Fibroblast of pulmonary artery (primary cell): ENCODE measurements around the gene FANCC.
A peak's percentile ranks its signal among the peaks of the same experiment; 100 is the strongest.

Experiments used
- DNase-seq: peaks from one replicate; pipeline ENCODE4 v3.0.0-alpha.2; 2010; ENCODE audit warnings: low read depth
- H3K4me3 ChIP-seq: replicated peaks from 2 replicates; pipeline ENCODE4 v1.5.1; 2011; ENCODE audit warnings: low read depth, mild to moderate bottlenecking, control low read depth, low read length, moderate library complexity
- CTCF ChIP-seq: IDR thresholded peaks from 2 replicates; pipeline ENCODE4 v1.5.1; 2011; ENCODE audit warnings: mild to moderate bottlenecking, control low read depth, low read length, inconsistent platforms; ENCODE audit errors: missing control alignments

The FANCC gene

GRCh38 chr9:95264954-95265615, 52.4 kb downstream of the FANCC start:
- peak; percentile 57 for TF ChIP-seq CTCF
- no peak overlapping the region for H3K4me3 ChIP-seq
- DNase-seq: peak; percentile 53

GRCh38 chr9:95261890-95262289, 55.6 kb downstream of the FANCC start:
- DNase-seq: peak; percentile 48
- TF ChIP-seq CTCF: no peak
- H3K4me3 ChIP-seq: no peak overlapping the region

DNA sequence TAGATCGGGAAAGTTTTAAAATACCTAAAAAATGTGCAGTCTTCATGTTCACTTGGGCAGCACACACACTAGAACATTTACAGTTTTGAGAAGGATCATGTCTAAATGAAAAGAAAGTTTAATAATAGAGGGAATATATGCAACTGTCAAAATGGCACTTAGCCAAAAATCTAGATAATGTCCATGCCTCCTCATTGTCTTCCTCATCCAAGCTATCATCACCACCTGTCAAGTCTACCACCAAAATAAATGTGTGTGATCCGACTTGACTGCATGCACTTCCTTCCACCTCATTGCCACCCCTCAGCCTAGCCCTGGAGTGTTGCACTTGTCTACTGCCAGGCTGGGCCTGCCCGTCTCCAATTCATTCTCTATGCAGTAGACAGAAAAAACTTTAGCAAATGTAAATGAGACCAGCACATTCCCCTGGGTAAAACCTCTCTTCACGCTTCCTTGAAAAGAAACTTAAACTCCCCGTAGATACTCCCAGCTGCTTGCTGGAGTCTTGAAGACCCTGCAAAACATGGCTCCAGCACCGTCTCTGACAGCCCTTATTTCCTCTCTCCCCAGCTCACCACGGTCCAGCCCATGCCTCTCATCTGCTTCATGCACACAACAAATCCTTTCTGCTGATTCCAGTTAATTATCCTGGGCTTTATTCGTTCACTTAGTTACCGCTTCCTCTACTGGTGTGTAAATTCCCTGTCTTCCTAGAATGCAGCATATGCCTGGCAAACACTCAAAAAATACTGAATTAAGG, 66.9 kb downstream of the FANCC start:
- DNase-seq: peak; percentile 6
- TF ChIP-seq CTCF: no peak
- H3K4me3 ChIP-seq: no peak overlapping the region

GRCh38 chr9:95249986-95250385, 67.5 kb downstream of the FANCC start:
- no peak for TF ChIP-seq CTCF
- H3K4me3 ChIP-seq: no peak overlapping the region
- DNase-seq: no peak

DNA sequence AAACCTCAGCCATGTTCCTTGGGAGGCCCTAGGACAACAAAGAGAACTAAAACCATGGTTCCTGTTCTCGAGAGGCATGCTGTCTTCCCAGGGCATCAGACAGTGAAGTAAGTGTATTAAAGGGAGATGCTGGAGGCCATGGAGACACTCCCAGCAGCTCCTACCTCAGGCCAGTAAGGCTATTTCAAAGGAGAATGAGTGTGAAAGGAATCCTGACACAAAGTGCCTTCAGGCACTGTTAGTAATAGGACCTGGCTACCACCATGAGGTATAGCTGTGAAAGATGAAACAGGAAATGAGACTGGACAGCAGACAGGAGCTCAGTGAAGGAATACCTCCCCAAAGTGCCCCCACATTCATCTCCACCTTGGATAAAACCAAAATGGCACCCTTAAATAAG, 71.0 kb downstream of the FANCC start:
- H3K4me3 ChIP-seq: no peak overlapping the region
- DNase-seq: no peak
- TF ChIP-seq CTCF: no peak

GRCh38 chr9:95242613-95243012, 74.9 kb downstream of the FANCC start:
- H3K4me3 ChIP-seq: no peak overlapping the region
- no peak for DNase-seq
- no peak for TF ChIP-seq CTCF

- no peak for TF ChIP-seq CTCF
- DNase-seq: no peak
- no peak overlapping the region for H3K4me3 ChIP-seq
These were observed 78.4 kb downstream of the FANCC start for GRCh38 chr9:95239071-95239470.
